Stimulated activated CD4-positive, alpha-beta T cell treated with anti-CD3 and anti-CD28 coated beads, Interleukin-12 subunit alpha, Interleukin-12 subunit beta, amount 100 ng/mL, for 24 hours (primary cell): ENCODE measurements around the gene CRELD1.

Experiments
- DNase-seq, 2 experiments: peaks; one replicate each; pipeline ENCODE4 v3.0.0-alpha.2; 2020; ENCODE audit warnings: low read depth in 2 of 2

Gene CRELD1

GRCh38 chr3:9903238-9903624 lies 30.4 kb upstream of the CRELD1 start:
- DNase-seq: no peak

GRCh38 chr3:9903904-9904303 lies 29.7 kb upstream of the CRELD1 start:
- no peak for DNase-seq

- no peak for DNase-seq
These were observed 27.2 kb upstream of the CRELD1 start for GRCh38 chr3:9906480-9906879.

- no peak for DNase-seq
These were observed 25.3 kb upstream of the CRELD1 start for GRCh38 chr3:9908286-9908685.

GRCh38 chr3:9909221-9910013 lies 24.2 kb upstream of the CRELD1 start:
- DNase-seq: no peak

GRCh38 chr3:9911863-9912262 lies 21.8 kb upstream of the CRELD1 start:
- no peak for DNase-seq

- no peak for DNase-seq
These were observed 21.2 kb upstream of the CRELD1 start for GRCh38 chr3:9912294-9912935.

GRCh38 chr3:9913601-9914000 lies 20.0 kb upstream of the CRELD1 start:
- no peak for DNase-seq

GRCh38 chr3:9914011-9914410 lies 19.6 kb upstream of the CRELD1 start:
- no peak for DNase-seq

GRCh38 chr3:9914559-9915253 lies 18.9 kb upstream of the CRELD1 start:
- DNase-seq: no peak

GRCh38 chr3:9915254-9916141 lies 18.1 kb upstream of the CRELD1 start:
- peak in 1 of 2 experiments; percentile 33 for DNase-seq

- no peak for DNase-seq
These were observed 17.3 kb upstream of the CRELD1 start for GRCh38 chr3:9916346-9916733.

GRCh38 chr3:9916734-9917680 lies 16.6 kb upstream of the CRELD1 start, which contains the start of gene IL17RC:
IL17RC (plus strand) TSS chr3:9917098; CDS start chr3:9917316, 218 bp downstream.
- no peak for DNase-seq

GRCh38 chr3:9917820-9918219 lies 15.8 kb upstream of the CRELD1 start:
- no peak for DNase-seq

- no peak for DNase-seq
These were observed 15.2 kb upstream of the CRELD1 start for GRCh38 chr3:9918261-9919038.

GRCh38 chr3:9928158-9928557 lies 5.5 kb upstream of the CRELD1 start:
- DNase-seq: no peak

- no peak for DNase-seq
These were observed 2.7 kb upstream of the CRELD1 start for GRCh38 chr3:9930804-9931418.

- DNase-seq: no peak
These were observed 1.1 kb upstream of the CRELD1 start for GRCh38 chr3:9932535-9932842.

GRCh38 chr3:9932843-9933560 lies 632 bp upstream of the CRELD1 start:
- peak; percentile 76 to 86 for DNase-seq
